Forelimb muscle (tissue), 1 donor: ENCODE data around the gene LNX1. TPM values are rescaled to one million over a fixed set of nuclear protein-coding genes. Genes with fewer than 3 reads are reported as not detected.
"Not testable (repeated sequence)": the region's sequence is repeated elsewhere in the genome, so short reads cannot be mapped to it uniquely, and the experiment has no call there.

Source experiments
- DNase-seq: peaks from one replicate; pipeline ENCODE4 v3.0.0-alpha.2; 2013; ENCODE audit warnings: low read depth
- polyA plus RNA-seq: library from polyadenylated mRNA; unstranded; fragments of 120-200 nt; gene quantifications from one replicate; pipeline ENCODE4 v1.2.1, GENCODE V29; 2013; ENCODE audit not compliant: insufficient read length

The LNX1 gene
- polyA plus RNA-seq, 1 donor = 4.2 TPM

- no peak for DNase-seq
Measured at GRCh38 chr4:53465281-53465680, 126.0 kb downstream of the LNX1 start.

- no peak for DNase-seq
Measured at GRCh38 chr4:53463340-53463739, 127.9 kb downstream of the LNX1 start.

GRCh38 chr4:53461244-53461643 lies 130.0 kb downstream of the LNX1 start:
- DNase-seq = no peak

- DNase-seq = no peak
Measured at GRCh38 chr4:53459548-53459947, 131.7 kb downstream of the LNX1 start.

GRCh38 chr4:53456178-53456577 lies 135.1 kb downstream of the LNX1 start:
- DNase-seq = no peak

- no peak for DNase-seq
Measured at GRCh38 chr4:53455766-53456165, 135.5 kb downstream of the LNX1 start.

GRCh38 chr4:53453385-53453784 lies 137.9 kb downstream of the LNX1 start:
- DNase-seq = no peak

GRCh38 chr4:53450773-53451172 lies 140.5 kb downstream of the LNX1 start:
- no peak for DNase-seq

GRCh38 chr4:53444954-53445353 lies 146.3 kb downstream of the LNX1 start:
- no peak for DNase-seq

- no peak for DNase-seq
Measured at GRCh38 chr4:53441564-53441963, 149.7 kb downstream of the LNX1 start.

GRCh38 chr4:53436251-53436650 lies 155.0 kb downstream of the LNX1 start:
- no peak for DNase-seq

GRCh38 chr4:53432528-53433424 lies 158.5 kb downstream of the LNX1 start:
- DNase-seq = no peak

- DNase-seq = no peak
Measured at GRCh38 chr4:53431052-53431451, 160.2 kb downstream of the LNX1 start.

GRCh38 chr4:53427366-53427765 lies 163.9 kb downstream of the LNX1 start:
- no peak for DNase-seq

- DNase-seq = no peak
Measured at GRCh38 chr4:53424280-53424679, 167.0 kb downstream of the LNX1 start.

GRCh38 chr4:53422367-53422766 lies 168.9 kb downstream of the LNX1 start:
- DNase-seq = no peak

GRCh38 chr4:53421791-53422190 lies 169.5 kb downstream of the LNX1 start:
- DNase-seq = no peak

GRCh38 chr4:53419208-53419607 lies 172.1 kb downstream of the LNX1 start:
- DNase-seq = no peak

GRCh38 chr4:53409479-53409878 lies 181.8 kb downstream of the LNX1 start:
- not testable (repeated sequence) for DNase-seq
